ENCODE measurements around the gene LIN54.

- TF ChIP-seq CTCF (IDR thresholded peaks at IDR 0.05) (no peak), ZFX (IDR thresholded peaks at IDR 0.05; ENCODE audit: borderline replicate concordance) (no peak)
Observed at GRCh38 chr4:82918091-82918490, 92.5 kb downstream of the LIN54 start.

All from 22Rv1 (cell line).